Stomach (tissue), 4 donors: ENCODE measurements around the gene ZFHX3.

Source experiments
- EP300 ChIP-seq: sonication (generic); formaldehyde crosslinking; IDR thresholded peaks from one replicate; pipeline ENCODE4 v1.6.1; 2017; ENCODE audit warnings: antibody characterized with exemption
- POLR2A ChIP-seq, 4 donors: fragments of 450-650 bp; IDR thresholded peaks; one replicate each; pipeline ENCODE4 v1.6.1; 2016; ENCODE audit warnings: antibody characterized with exemption in 4 of 4, control low read depth in 2 of 4, mild to moderate bottlenecking in 1 of 4, moderate library complexity in 1 of 4
- POLR2AphosphoS5 ChIP-seq, 3 donors: sonication (generic); formaldehyde crosslinking; IDR thresholded peaks; one replicate each; pipeline ENCODE4 v1.6.1; 2016; ENCODE audit warnings: antibody characterized with exemption in 3 of 3
- TF ChIP-seq, protein P1 (sequence below), 7 experiments: fragments of 450-650 bp in 4 of 7; fragments of 200-600 bp in 3 of 7; sonication (generic) in 3 of 7; IDR thresholded peaks; one replicate each; pipeline ENCODE4 v1.5.1; 2016 to 2019; ENCODE audit warnings: antibody characterized with exemption in 7 of 7, control low read depth in 2 of 7, mild to moderate bottlenecking in 1 of 7

DNA sequence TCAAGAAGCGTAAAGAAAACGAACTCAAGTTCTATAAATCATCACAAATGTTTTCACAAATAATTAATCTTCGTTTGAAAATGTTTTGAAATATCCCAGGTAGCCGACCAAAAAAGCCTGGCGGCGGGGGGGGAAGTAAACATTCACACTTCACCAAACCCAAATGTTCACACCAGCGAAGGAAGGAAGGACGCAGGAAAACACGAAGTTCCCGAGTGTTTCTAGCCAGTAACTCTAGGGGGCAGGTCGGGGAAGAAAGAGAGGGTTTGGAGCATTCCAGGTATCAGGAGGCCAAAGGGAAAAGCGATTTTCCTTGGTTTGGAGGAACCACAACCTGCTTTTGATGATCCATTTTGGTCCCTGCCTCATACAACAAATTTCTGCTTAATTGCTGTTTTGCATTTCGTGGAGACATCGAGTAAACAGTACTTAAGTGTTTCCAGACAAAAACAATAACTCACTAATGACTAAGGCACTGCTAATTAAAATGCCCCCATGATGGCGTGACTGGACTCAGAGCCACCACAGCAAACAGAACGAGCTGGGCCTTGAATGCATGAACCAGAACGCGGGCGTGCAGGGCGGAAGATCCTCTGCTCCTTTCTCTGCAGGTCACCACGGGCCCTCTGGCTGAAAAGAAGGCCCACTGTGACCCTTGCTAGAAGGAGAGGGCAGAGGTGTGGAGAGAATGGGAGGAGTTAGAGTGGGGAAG is 16.6 kb downstream of the ZFHX3 start:
- TF ChIP-seq, protein P1, sequence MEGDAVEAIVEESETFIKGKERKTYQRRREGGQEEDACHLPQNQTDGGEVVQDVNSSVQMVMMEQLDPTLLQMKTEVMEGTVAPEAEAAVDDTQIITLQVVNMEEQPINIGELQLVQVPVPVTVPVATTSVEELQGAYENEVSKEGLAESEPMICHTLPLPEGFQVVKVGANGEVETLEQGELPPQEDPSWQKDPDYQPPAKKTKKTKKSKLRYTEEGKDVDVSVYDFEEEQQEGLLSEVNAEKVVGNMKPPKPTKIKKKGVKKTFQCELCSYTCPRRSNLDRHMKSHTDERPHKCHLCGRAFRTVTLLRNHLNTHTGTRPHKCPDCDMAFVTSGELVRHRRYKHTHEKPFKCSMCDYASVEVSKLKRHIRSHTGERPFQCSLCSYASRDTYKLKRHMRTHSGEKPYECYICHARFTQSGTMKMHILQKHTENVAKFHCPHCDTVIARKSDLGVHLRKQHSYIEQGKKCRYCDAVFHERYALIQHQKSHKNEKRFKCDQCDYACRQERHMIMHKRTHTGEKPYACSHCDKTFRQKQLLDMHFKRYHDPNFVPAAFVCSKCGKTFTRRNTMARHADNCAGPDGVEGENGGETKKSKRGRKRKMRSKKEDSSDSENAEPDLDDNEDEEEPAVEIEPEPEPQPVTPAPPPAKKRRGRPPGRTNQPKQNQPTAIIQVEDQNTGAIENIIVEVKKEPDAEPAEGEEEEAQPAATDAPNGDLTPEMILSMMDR (IDR thresholded peaks at IDR 0.05), result no peak
- TF ChIP-seq EP300 (no peak), POLR2A (IDR thresholded peaks at IDR 0.05) (no peak), POLR2AphosphoS5 (IDR thresholded peaks at IDR 0.05) (no peak)
